ENCODE results near the gene AMZ2. TPM values are rescaled to one million over a fixed set of nuclear protein-coding genes. Genes with fewer than 3 reads are reported as not detected.

AMZ2 gene, protein sequence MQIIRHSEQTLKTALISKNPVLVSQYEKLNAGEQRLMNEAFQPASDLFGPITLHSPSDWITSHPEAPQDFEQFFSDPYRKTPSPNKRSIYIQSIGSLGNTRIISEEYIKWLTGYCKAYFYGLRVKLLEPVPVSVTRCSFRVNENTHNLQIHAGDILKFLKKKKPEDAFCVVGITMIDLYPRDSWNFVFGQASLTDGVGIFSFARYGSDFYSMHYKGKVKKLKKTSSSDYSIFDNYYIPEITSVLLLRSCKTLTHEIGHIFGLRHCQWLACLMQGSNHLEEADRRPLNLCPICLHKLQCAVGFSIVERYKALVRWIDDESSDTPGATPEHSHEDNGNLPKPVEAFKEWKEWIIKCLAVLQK
- 78.2 and 83.4 TPM in 2 replicates for total RNA-seq

DNA sequence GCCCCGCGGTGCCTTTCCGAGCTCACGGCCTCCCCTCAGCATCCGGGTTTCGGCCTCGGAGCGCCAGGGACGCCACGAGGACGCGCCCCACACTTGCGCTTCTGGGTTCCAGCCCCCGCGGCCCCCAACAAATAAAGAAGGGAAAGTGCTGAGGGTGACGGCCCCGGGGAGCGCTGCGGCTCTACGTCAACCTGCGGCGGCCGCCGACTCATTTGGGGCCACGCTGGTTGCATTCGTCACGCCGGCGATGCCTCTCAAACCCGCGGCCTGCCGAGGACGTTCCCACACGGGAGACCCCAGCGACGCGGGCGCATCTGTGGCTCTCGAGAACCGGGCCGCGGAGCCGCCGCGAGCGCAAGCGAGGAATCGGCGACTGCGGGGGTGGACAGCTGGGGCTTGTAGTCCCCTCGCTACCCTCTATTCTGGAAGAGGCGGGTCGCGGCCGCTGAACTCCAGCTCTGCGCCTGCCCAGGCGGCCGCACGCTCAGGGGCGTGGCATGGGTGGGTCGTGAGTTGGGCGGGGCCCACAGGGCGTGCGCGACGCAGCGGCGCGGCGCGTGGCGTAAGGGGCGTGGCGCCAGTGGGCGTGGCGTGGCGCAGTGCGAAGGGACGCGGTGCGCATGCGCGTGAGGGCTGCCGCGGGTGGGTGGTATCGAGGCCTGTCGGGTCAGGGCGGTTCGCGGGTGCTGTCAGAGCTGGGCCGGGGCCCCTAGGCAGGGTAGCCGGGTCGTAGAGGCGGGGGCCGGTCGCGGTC lies at the start of gene AMZ2:
Gene AMZ2 (plus strand): TSS at position 599 of the 754 bp plus-strand sequence. CDS start 2,145 bp downstream, outside the sequence.

DNA sequence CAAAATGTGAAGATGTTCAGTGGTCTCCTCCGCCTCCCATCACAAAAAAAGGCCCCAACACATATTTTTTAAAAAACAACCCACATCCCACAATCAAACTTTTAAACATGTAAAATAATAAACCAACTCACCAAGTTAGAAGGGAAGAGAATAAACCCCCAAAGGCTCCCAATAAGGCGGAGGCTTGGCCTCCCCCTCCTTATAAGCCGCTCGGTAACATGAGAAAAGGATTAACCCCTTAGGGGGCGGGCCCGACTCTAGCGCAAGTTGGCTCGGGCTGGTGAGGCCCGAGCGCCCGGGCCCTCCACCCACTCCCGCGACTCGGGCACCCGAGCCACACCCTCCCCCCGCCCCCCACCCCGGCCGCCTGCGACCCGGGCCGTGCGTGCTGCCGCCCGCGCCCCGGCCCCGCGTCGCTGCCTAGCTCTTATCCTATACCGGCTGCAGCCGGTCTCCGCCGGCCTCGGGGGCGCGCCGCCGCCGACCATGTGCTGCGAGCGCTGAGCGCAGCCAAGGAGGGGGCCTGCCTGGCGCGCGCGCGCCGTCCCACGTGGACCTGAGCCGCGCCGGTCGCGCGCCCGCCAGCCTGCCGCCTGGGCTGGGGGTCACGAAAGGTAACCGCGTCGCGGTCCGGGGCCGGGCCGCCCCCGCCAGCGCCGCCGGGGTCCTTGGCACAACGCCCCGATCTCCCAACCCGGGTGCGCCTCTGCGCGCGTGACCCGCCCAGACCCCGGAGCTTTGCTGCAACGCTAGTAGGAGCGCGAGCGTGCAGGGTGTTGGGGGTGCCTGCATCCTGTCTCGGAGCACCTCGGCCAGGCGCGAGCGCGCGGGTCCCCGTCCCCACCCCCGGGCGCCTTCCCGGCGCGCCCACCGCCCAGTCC lies 43.4 kb downstream of the AMZ2 start, which contains the start of the genes ARSG and SLC16A6:
Gene ARSG (plus strand): TSS at position 541 of the 881 bp plus-strand sequence. CDS start 15,999 bp downstream, outside the sequence.
Gene SLC16A6 (minus strand): TSS at position 173 of the 881 bp plus-strand sequence. CDS start 12,807 bp downstream, outside the sequence.

Other genes with a start within 250 kb of the AMZ2 start
- 139 and 182 TPM in 2 replicates for gene KPNA2, start 212.3 kb upstream of the AMZ2 start, total RNA-seq
- 0.73 and 1.4 TPM in 2 replicates for gene SLC16A6, start 43.1 kb downstream of the AMZ2 start, total RNA-seq
- 1.8 and 3.5 TPM in 2 replicates for gene ARSG, start 43.5 kb downstream of the AMZ2 start, total RNA-seq
- gene WIPI1, start 209.5 kb downstream of the AMZ2 start, total RNA-seq, result 140 and 158 TPM in 2 replicates

Measured in subcutaneous preadipocyte (primary cell).